K562 (cell line): Measurements from ENCODE around the gene PVALEF. TPM values are rescaled to one million over a fixed set of nuclear protein-coding genes. Genes with fewer than 3 reads are reported as not detected.
A peak's percentile ranks its signal among the peaks of the same experiment; 100 is the strongest.

Experiments used
- ATAC-seq: fragments of 200-7000 bp; cut with Tn5 transposase; 3 replicates; pipeline ENCODE4 v1.9.1; 2020; ENCODE audit warnings: moderate library complexity
- BruUV-seq: library from RNA; stranded (reverse); fragments of 400-500 nt; replicated peaks from 2 replicates; lab custom pipeline; 2021; lab: Mats Ljungman, UMichigan
- CTCF ChIA-PET: fragments of 300-600 bp; formaldehyde crosslinking; extraction: SDS; loops from one replicate; lab custom pipeline; 2021; ENCODE audit warnings: low intra/inter-chr PET ratio; lab: Yijun Ruan, JAX
- POLR2A ChIA-PET: fragments of 300-600, 350-650 bp; sonication (Branson Sonifier 250); formaldehyde crosslinking; extraction: SDS; loops from one replicate; lab custom pipeline; 2021; ENCODE audit warnings: antibody characterized with exemption, inconsistent platforms; lab: Yijun Ruan, JAX
- DNase-seq, 4 experiments: peaks; one replicate each; pipeline versions ENCODE4 v3.0.0 to v3.0.0-alpha.2; 2011 to 2018; ENCODE audit warnings: low spot score in 3 of 4, mixed read lengths in 3 of 4; ENCODE audit errors: extremely low read depth in 1 of 4
- FAIRE-seq: peaks from 2 replicates; lab custom pipeline; 2011; peaks lifted over from hg19 to GRCh38; lab: Jason Lieb, UNC
- H2AFZ ChIP-seq: 2 replicates; pipeline ENCODE4 v1.6.0; 2011; ENCODE audit warnings: low read depth, low read length, control low read depth, inconsistent platforms
- H3K27ac ChIP-seq: fragments of 200-600 bp; 3 replicates; pipeline ENCODE4 v1.8.0; 2011; ENCODE audit warnings: low read depth, mild to moderate bottlenecking, control low read depth, inconsistent platforms, low read length, moderate library complexity, mixed read lengths; ENCODE audit errors: extremely low read depth
- H3K27me3 ChIP-seq, 2 experiments: fragments of 300-600 bp in 1 of 2; 2 replicates in 1 of 2; 3 replicates in 1 of 2; pipeline versions ENCODE4 v1.6.0 to v1.8.0; 2011; ENCODE audit warnings: inconsistent platforms in 2 of 2, low read length in 2 of 2, mild to moderate bottlenecking in 1 of 2, mixed read lengths in 1 of 2, moderate library complexity in 1 of 2; ENCODE audit not compliant: control insufficient read depth in 2 of 2, insufficient read depth in 2 of 2
- H3K36me3 ChIP-seq: fragments of 300-600 bp; 3 replicates; pipeline ENCODE4 v1.8.0; 2011; ENCODE audit warnings: mild to moderate bottlenecking, low read length, inconsistent platforms; ENCODE audit not compliant: control insufficient read depth, insufficient read depth
- H3K4me1 ChIP-seq, 2 experiments: fragments of 200-600 bp in 1 of 2; replicated peaks in 1 of 2; 2 replicates in 1 of 2; 3 replicates in 1 of 2; pipeline versions ENCODE4 v1.5.1 to v1.8.0; 2011; ENCODE audit warnings: inconsistent platforms in 2 of 2, low read length in 2 of 2, mild to moderate bottlenecking in 1 of 2, mixed read lengths in 1 of 2, moderate library complexity in 1 of 2; ENCODE audit not compliant: control insufficient read depth in 2 of 2, insufficient read depth in 2 of 2
- H3K4me2 ChIP-seq: 2 replicates; pipeline ENCODE4 v1.6.1; 2011; ENCODE audit warnings: low read length, control low read depth, inconsistent platforms, mixed read lengths; ENCODE audit not compliant: insufficient read depth
- H3K4me3 ChIP-seq: fragments of 200-600 bp; sonication (generic), shearing (Covaris generic); 2 replicates; pipeline ENCODE4 v1.5.1; 2016; ENCODE audit warnings: control low read depth, inconsistent platforms
- H3K79me2 ChIP-seq: fragments of 200-600 bp; 3 replicates; pipeline ENCODE4 v1.8.0; 2011; ENCODE audit warnings: low read length, inconsistent platforms; ENCODE audit not compliant: control insufficient read depth, insufficient read depth
- H3K9ac ChIP-seq, 2 experiments: 2 replicates each; pipeline versions ENCODE4 v1.6.0 to v1.6.1; 2011; ENCODE audit warnings: low read depth in 2 of 2, low read length in 2 of 2, control low read depth in 1 of 2, inconsistent platforms in 1 of 2, mild to moderate bottlenecking in 1 of 2, mixed read lengths in 1 of 2; ENCODE audit not compliant: insufficient read depth in 1 of 2
- H3K9me1 ChIP-seq: one replicate; pipeline ENCODE4 v1.6.0; 2011; ENCODE audit warnings: inconsistent platforms, mild to moderate bottlenecking, low read length, moderate library complexity; ENCODE audit not compliant: control insufficient read depth, insufficient read depth
- H3K9me3 ChIP-seq: replicated peaks from 2 replicates; pipeline ENCODE4 v1.5.1; 2011; ENCODE audit warnings: low read depth, low read length, inconsistent platforms; ENCODE audit not compliant: control insufficient read depth, insufficient read depth
- H4K20me1 ChIP-seq: replicated peaks from 2 replicates; pipeline ENCODE4 v1.6.1; 2011; ENCODE audit warnings: low read length, inconsistent platforms, mixed read lengths; ENCODE audit not compliant: control insufficient read depth, insufficient read depth
- HOXB6 ChIP-seq: fragments of 250-450 bp; sonication (Bioruptor Pico); IDR thresholded peaks from 2 replicates; pipeline ENCODE4 v1.5.1; 2022; ENCODE audit warnings: mild to moderate bottlenecking, borderline replicate concordance
- KDM1A ChIP-seq, 2 experiments: fragments of 450-650 bp; IDR thresholded peaks; 2 replicates each; pipeline ENCODE4 v1.6.1; 2016; ENCODE audit warnings: mild to moderate bottlenecking in 2 of 2
- MAFK ChIP-seq: IDR thresholded peaks from 2 replicates; pipeline ENCODE4 v1.6.1; 2011; ENCODE audit warnings: low read length, improper control_type of control experiment
- MXD1 ChIP-seq: fragments of 250-450 bp; sonication (Bioruptor Pico); IDR thresholded peaks from 2 replicates; pipeline ENCODE4 v1.8.0; 2021; ENCODE audit warnings: borderline replicate concordance, mild to moderate bottlenecking, moderate library complexity; ENCODE audit not compliant: poor library complexity, severe bottlenecking
- POLR2G ChIP-seq: fragments of 200-400 bp; formaldehyde crosslinking; IDR thresholded peaks from 2 replicates; pipeline ENCODE4 v1.6.1; 2017; ENCODE audit warnings: low read depth, mild to moderate bottlenecking, antibody characterized with exemption, low read length, moderate library complexity
- WGBS: fragments of 100-300 bp; shearing (Covaris generic); methylation state at CpG from one replicate; pipeline ENCODE4 v1.1.6; 2016; ENCODE audit warnings: low coverage, mixed read lengths; ENCODE audit not compliant: insufficient coverage; ENCODE audit errors: missing lambda C conversion rate; 5-methylcytosine and 5-hydroxymethylcytosine counted together
- in situ Hi-C: fragments of 300-500 bp; cut with MboI; formaldehyde crosslinking; loops from 4 replicates; pipeline ENCODE4 v1.15.0; 2018; ENCODE audit warnings: inconsistent platforms, mixed read lengths
- intact Hi-C: fragments of 100-400 bp; cut with micrococcal nuclease; formaldehyde crosslinking; loops from 2 replicates; pipeline ENCODE4 v1.14.2; 2022
- polyA plus RNA-seq, 8 experiments: library from polyadenylated mRNA; depleted of rRNA in 4 of 8; stranded (reverse) in 5 of 8; unstranded in 3 of 8; fragments of >200 nt; fragmentation: Nextera tagmentation in 2 of 8; fragmentation: Illumina TruSeq in 1 of 8; extraction: Ambion mirVana in 2 of 8; extraction: Trizol in 1 of 8; gene quantifications; 2 replicates each; pipeline versions ENCODE4 v1.2.1 to v1.2.3, GENCODE V29; 2011 to 2014; ENCODE audit warnings: inconsistent platforms in 1 of 8, missing spikeins in 1 of 8
- total RNA-seq, 7 experiments: library from RNA; depleted of rRNA in 6 of 7; stranded (reverse); fragments of >200 nt in 6 of 7; fragmentation: Illumina TruSeq in 2 of 7; extraction: Trizol in 2 of 7; gene quantifications; 2 replicates each; pipeline versions ENCODE4 v1.2.1 to v1.2.3, GENCODE V29; 2011 to 2021; ENCODE audit warnings: low replicate concordance in 1 of 7
- TF ChIP-seq, protein P1 (sequence below): sonication (generic); formaldehyde crosslinking; IDR thresholded peaks from 2 replicates; pipeline ENCODE4 v1.9.0; 2022; ENCODE audit warnings: mild to moderate bottlenecking, missing genetic modification reagents
- TF ChIP-seq, protein P2 (sequence below): sonication (generic); formaldehyde crosslinking; IDR thresholded peaks from 2 replicates; pipeline ENCODE4 v1.9.0; 2022; ENCODE audit warnings: mild to moderate bottlenecking, missing genetic modification reagents
- TF ChIP-seq, protein P3 (sequence below): sonication (generic); formaldehyde crosslinking; IDR thresholded peaks from 2 replicates; pipeline ENCODE4 v1.5.0; 2020; ENCODE audit warnings: missing genetic modification reagents

The PVALEF gene
- total and polyA plus RNA-seq, 9 of the 15 experiments (the other 6 are each of a cell fraction or from before 2014, with no cell fraction given) = not detected

DNA sequence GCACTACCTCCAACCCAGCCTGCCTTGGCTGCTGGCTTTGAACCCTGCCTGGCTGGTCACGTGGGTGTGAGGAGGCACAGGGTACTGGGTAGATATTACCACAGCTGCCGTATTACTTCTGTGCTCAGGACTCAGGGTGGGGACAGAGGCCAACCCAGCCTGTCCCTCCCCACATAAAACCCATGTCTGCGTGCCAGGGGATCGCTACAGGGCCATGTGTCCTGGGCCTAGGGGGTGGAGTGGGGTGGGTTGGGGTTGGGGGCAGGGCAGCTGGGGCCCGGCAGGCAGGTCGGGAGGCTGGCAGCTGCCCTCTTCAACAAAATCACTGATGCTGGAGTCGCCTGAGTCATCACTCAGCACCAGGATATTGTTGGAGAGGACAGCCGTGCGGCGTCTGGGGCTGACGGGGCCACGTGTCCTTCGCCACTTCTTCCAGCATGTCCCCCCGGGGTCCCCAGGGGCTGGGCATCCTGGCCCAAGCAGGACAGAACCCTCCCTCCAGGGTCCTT, 39.7 kb upstream of the PVALEF start:
- POLR2A ChIA-PET = interaction anchor here (0.9 kb wide), 1 partner anchor 37 kb away, joined by 3 read pairs; no protein-coding TSS in a partner anchor
- no peak overlapping the region for H3K27ac ChIP-seq
- no TSS peak for BruUV-seq
- H3K9me3 ChIP-seq = no peaks in the 10 kb centered on the region
- H4K20me1 ChIP-seq = no peaks in the 10 kb centered on the region
- FAIRE-seq (no peak), ATAC-seq (no peak)
- no peak overlapping the region for H3K4me3 ChIP-seq
- peaks cover 9 to 34% of the 10 kb centered on the region in 2 experiments; a peak in 4 of 5 replicates for H3K27me3 ChIP-seq
- H3K9ac ChIP-seq = peak overlapping the region in 1 of 2 experiments; percentile 48; a peak in 1 of 4 replicates
- H3K9me1 ChIP-seq = no peaks in the 10 kb centered on the region
- H3K4me2 ChIP-seq = no peak overlapping the region
- H3K79me2 ChIP-seq = no peaks in the 10 kb centered on the region
- H3K4me1 ChIP-seq = peaks cover 0 to 88% of the 10 kb centered on the region in 2 experiments; a peak in 2 of 5 replicates
- CTCF ChIA-PET = no interaction called here
- WGBS = 10% methylated on average over 11 of the region's 14 CpGs
- intact Hi-C loops = no loop called here
- no peak overlapping the region for H2AFZ ChIP-seq
- H3K36me3 ChIP-seq = no peaks in the 10 kb centered on the region
- in situ Hi-C loops = loop anchor here (25.0 kb wide), 1 partner anchor 112 kb away; the partner anchor contains the start of genes NDUFAF8 and TEPSIN
- TF ChIP-seq, protein P1, sequence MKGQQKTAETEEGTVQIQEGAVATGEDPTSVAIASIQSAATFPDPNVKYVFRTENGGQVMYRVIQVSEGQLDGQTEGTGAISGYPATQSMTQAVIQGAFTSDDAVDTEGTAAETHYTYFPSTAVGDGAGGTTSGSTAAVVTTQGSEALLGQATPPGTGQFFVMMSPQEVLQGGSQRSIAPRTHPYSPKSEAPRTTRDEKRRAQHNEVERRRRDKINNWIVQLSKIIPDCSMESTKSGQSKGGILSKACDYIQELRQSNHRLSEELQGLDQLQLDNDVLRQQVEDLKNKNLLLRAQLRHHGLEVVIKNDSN = peak; percentile 19; the same call in 1 of the 2 replicates
- TF ChIP-seq, protein P2, sequence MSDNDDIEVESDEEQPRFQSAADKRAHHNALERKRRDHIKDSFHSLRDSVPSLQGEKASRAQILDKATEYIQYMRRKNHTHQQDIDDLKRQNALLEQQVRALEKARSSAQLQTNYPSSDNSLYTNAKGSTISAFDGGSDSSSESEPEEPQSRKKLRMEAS (CRISPR knock-in tag) = 0 out of 2 replicates have a peak, but pooled peaks have one; percentile 32
- TF ChIP-seq, protein P3, sequence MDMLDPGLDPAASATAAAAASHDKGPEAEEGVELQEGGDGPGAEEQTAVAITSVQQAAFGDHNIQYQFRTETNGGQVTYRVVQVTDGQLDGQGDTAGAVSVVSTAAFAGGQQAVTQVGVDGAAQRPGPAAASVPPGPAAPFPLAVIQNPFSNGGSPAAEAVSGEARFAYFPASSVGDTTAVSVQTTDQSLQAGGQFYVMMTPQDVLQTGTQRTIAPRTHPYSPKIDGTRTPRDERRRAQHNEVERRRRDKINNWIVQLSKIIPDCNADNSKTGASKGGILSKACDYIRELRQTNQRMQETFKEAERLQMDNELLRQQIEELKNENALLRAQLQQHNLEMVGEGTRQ (CRISPR knock-in tag) = peak; percentile 26; the same call in 1 of the 2 replicates
- TF ChIP-seq KDM1A (IDR thresholded peaks at IDR 0.05) (no peak), HOXB6 (CRISPR knock-in tag) (no peak), MXD1 (CRISPR knock-in tag) (no peak), MAFK (no peak), POLR2G (no peak)
- TF ChIP-seq, all 486 proteins: peak for 3
- no peak for DNase-seq
